NT2/D1 (cell line): ENCODE data around the gene ZSWIM6.

Experiments used
- SUZ12 ChIP-seq: IDR thresholded peaks from 2 replicates; pipeline ENCODE4 v1.6.1; 2011; ENCODE audit not compliant: insufficient read length, insufficient read depth; ENCODE audit errors: extremely low read depth
- YY1 ChIP-seq: IDR thresholded peaks from 2 replicates; pipeline ENCODE4 v1.6.1; 2011; ENCODE audit not compliant: insufficient read length, insufficient read depth
- ZNF274 ChIP-seq: IDR thresholded peaks from 2 replicates; pipeline ENCODE4 v1.6.1; 2011; ENCODE audit warnings: mild to moderate bottlenecking, low read depth, low read length

- no peak for TF ChIP-seq ZNF274
- TF ChIP-seq YY1: no peak
- no peak for TF ChIP-seq SUZ12
These were observed 193.6 kb downstream of the ZSWIM6 start for GRCh38 chr5:61525512-61526206.
